Stomach smooth muscle (tissue), 2 donors: Measurements from ENCODE around the gene ZNF219.

ENCODE experiments used
- H3K27ac ChIP-seq: one replicate; pipeline ENCODE4 v1.7.0; 2013; ENCODE audit warnings: mild to moderate bottlenecking, low read length, inconsistent platforms
- H3K27me3 ChIP-seq, 2 donors: one replicate each; pipeline ENCODE4 v1.7.0; 2013; ENCODE audit warnings: low read length in 2 of 2; ENCODE audit not compliant: insufficient read depth in 2 of 2, control insufficient read depth in 1 of 2
- H3K36me3 ChIP-seq, 2 donors: one replicate each; pipeline ENCODE4 v1.7.0; 2013; ENCODE audit warnings: low read length in 2 of 2; ENCODE audit not compliant: control insufficient read depth in 2 of 2, insufficient read depth in 2 of 2
- H3K4me1 ChIP-seq: one replicate; pipeline ENCODE4 v1.7.0; 2013; ENCODE audit warnings: low read length; ENCODE audit not compliant: control insufficient read depth, insufficient read depth
- H3K4me3 ChIP-seq, 2 donors: one replicate each; pipeline ENCODE4 v1.7.0; 2013; ENCODE audit warnings: low read length in 2 of 2
- H3K9ac ChIP-seq, 2 donors: one replicate each; pipeline ENCODE4 v1.7.0; 2013; ENCODE audit warnings: low read length in 2 of 2, mild to moderate bottlenecking in 1 of 2
- H3K9me3 ChIP-seq, 2 donors: one replicate each; pipeline ENCODE4 v1.7.0; 2013; ENCODE audit warnings: low read length in 2 of 2; ENCODE audit not compliant: control insufficient read depth in 2 of 2
- donor health status: healthy.
- donor health status: Pancreatic carcinoma.

The ZNF219 gene

DNA sequence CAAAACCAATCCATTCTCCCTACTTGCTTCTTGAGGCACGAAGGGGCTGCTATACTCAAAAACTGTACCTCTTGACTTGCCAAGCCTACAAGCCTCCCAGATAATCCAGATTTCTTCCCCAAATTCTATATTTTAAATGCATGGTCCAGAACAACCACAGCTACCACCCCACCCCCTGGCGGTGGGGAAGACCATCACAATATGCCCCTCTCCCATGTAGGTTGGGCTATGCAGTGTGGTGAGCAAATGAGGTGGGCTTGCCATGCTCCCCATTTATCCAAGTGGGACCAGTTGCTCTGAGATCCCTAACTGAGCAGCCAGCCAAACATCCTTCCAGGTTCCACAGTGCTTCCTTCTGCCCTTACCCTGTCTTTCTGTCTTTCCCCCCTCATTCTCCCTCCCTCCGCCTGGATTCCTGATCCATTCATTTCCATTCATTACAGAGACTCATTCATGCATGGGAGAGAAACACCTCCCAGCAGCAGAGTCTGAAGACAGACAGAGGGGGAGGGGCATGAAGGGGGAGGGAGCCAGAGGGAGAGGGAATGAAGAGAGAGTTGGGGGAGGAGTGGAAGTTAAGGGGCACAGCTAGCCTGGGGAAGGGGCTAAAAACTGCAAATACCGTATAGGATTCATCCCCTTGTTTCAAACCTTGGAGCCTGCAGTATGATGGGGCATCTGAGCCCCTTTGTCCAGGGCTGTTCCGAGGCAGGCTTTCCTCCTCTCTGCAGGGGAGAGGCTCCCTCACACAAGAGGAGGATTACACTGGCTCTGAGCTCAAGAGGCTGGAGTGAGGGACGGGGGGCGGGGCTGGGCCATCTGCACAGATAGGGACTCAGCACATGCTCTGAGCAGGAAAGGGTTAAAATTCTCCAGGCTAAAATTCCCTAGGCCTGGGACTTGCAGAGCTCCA is 4.4 kb downstream of the ZNF219 start:
- peaks cover 26% of the 10 kb centered on the region for H3K4me1 ChIP-seq
- no peaks in the 10 kb centered on the region for H3K9me3 ChIP-seq
- H3K9ac ChIP-seq: peak overlapping the region in 1 of 2 donors; percentile 42
- peak overlapping the region; percentile 31 for H3K27ac ChIP-seq
- peaks cover 10 to 12% of the 10 kb centered on the region in 2 donors for H3K36me3 ChIP-seq
- H3K4me3 ChIP-seq: no peak overlapping the region
- no peaks in the 10 kb centered on the region for H3K27me3 ChIP-seq

DNA sequence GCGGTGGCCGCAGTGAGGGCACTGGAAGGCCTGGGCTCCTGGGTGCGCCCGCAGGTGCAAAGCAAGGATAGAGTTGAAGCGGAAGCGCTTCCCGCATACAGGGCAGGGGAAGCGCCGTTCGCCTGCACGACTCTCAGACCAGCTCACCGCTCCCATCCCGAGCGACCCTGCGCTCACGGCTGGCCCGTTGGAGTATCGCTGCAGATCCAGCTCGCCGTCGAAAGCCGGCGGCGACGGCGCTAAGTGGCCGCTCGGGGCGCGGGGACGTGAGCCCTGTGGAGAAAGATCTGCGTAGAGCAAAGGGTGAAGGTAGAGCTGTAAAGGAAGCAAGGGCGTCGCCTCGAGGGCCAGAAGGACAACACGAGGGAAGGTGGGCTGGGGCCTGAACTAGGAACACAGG is 5.4 kb downstream of the ZNF219 start:
- H3K9me3 ChIP-seq: no peaks in the 10 kb centered on the region
- H3K27me3 ChIP-seq: no peaks in the 10 kb centered on the region
- no peak overlapping the region for H3K4me3 ChIP-seq
- H3K27ac ChIP-seq: peak overlapping the region; percentile 41
- H3K36me3 ChIP-seq: peaks cover 14 to 16% of the 10 kb centered on the region in 2 donors
- H3K4me1 ChIP-seq: peaks cover 25% of the 10 kb centered on the region
- no peak overlapping the region for H3K9ac ChIP-seq

DNA sequence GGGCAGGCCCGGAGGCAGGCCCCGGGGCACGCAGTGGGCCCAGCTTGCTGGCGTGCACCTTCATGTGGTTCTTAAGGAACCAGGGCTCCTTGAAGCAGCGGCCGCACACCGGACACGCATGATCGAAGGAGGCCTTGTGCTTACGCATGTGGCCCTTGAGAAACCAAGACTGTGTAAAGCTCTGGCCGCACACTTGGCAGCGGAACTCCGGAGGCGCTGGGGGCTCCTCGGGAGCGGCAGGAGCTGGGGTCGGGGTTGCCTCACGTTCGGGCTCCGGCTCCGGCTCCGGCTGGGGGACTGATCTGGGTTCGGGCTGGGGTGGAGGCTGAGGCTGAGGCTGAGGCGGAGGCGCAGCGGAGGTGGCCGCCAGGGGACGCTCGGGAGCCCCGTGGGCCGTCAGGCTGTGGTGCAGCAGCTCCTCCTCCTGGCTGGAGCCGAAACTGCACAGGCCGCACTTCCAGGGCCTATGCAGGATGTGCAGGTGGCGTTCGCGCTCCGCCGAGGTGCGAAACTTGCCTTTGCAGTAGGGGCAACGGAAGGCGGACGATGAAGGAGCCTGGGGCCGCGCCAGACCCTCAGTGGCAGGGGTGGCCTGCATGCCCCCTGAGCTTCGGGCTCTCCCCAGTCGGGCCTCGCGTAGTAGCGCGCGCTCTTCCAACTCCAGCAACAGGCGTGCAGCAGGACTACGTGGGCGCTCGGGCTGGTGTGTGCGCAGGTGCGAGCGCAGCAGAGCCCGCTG is 6.0 kb downstream of the ZNF219 start:
- Histone ChIP-seq H3K4me3 (no peak overlapping the region), H3K36me3 (peaks cover 14 to 16% of the 10 kb centered on the region in 2 donors), H3K4me1 (peaks cover 23% of the 10 kb centered on the region), H3K27ac (peak overlapping the region; percentile 41), H3K9me3 (no peaks in the 10 kb centered on the region), H3K27me3 (no peaks in the 10 kb centered on the region), H3K9ac (no peak overlapping the region)

DNA sequence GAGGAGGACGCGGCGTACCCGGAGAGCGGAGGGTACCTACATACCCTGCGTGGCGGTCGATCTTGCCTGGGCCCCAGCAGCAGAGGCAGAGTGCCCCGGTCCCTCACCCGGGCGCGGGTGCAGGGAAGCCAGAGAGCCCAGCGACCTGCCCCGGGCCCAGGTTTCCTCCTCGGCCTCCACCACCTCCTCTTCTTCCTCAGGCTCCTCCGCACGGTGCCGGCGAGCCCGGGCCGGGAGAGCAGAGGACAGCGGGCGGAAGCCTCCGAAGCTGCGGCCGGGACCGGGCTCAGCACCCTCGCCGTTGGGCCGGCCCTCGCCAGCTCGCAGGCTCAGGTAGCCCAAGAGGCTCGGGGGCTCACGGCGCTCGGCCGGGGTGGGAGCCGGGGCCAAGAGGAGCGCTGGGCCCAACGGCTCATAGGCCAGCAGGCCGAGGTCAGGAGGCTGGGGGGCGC is 6.6 kb downstream of the ZNF219 start:
- H3K4me1 ChIP-seq: peaks cover 18% of the 10 kb centered on the region
- H3K36me3 ChIP-seq: peaks cover 14 to 16% of the 10 kb centered on the region in 2 donors
- H3K4me3 ChIP-seq: no peak overlapping the region
- H3K9ac ChIP-seq: no peak overlapping the region
- H3K27me3 ChIP-seq: no peaks in the 10 kb centered on the region
- peak overlapping the region; percentile 41 for H3K27ac ChIP-seq
- H3K9me3 ChIP-seq: no peaks in the 10 kb centered on the region

DNA sequence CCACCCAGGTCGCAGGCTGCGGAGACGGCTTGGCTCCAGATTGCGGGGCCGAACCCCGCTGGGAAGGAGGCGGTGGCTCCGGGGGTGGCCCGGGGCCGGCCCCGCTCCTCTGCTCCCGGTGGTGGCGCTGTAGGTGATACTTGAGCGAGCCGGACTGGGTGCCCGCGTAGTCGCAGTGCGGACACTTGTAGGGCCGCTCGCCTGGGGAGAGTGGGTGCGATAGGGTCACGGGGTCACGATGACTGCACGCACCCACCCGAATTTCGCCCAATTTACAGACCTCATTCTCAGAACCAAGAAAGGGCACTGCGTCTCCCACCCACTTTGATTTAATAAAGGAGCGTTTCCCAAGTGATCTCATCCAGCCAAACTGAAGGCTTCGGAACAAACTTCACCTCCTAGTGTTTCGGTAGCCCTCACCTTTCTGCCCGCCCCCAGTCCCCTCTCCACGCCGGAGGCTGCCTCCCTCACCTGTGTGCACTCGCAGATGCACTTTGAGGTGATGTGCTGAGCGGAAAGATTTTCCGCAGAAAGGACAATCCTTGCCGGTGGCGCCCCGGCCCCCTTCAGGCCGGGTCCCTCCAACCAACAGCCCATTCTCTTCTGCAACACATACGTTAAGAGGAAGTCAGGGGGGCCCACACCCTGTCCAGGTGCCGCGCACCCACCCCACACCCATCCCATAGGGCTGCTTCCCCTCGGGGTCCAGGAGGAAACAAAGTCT is 7.4 kb downstream of the ZNF219 start:
- Histone ChIP-seq H3K27me3 (no peaks in the 10 kb centered on the region), H3K9ac (no peak overlapping the region), H3K4me1 (peaks cover 13% of the 10 kb centered on the region), H3K9me3 (no peaks in the 10 kb centered on the region), H3K36me3 (peaks cover 14 to 16% of the 10 kb centered on the region in 2 donors), H3K27ac (no peak overlapping the region), H3K4me3 (no peak overlapping the region)

DNA sequence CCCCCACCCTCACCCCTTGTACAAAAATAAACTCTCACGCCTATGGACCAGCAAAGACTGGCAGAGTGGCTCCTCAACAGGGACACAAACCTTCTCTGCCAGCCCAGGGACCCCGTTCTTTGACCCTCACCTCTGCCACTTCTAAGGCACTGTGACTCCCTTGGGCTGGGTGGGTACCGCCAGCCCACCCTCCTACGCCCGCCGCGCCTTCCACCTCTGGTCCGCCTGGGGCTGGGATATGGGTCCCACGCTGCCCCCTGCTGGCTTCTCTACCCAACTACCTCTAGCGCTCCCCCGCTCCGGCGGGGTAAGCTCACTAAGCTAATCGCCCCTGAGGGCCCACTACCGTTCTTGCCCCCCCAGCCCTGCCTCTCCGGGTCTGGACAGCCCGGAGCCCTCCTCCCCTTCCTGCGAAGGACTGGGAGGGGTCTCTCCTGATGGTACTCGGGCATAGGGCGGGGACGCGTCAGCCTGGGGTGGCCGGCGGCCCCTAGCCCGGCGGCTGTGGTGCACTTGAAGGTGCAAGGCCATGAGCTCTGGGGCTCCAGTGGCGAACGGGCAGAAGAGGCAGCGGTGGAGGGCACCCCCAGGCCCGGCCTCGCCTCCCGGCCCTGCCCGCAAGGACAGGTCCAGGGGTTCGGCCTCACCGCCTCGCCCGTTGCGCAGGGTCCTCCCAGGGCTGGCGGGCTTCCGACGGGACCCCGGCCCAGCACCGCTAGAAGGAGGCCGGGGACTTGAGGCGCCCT is 8.1 kb downstream of the ZNF219 start:
- H3K4me3 ChIP-seq: no peak overlapping the region
- H3K36me3 ChIP-seq: peaks cover 14 to 20% of the 10 kb centered on the region in 2 donors
- no peak overlapping the region for H3K27ac ChIP-seq
- H3K4me1 ChIP-seq: peaks cover 13% of the 10 kb centered on the region
- H3K9me3 ChIP-seq: no peaks in the 10 kb centered on the region
- no peak overlapping the region for H3K9ac ChIP-seq
- H3K27me3 ChIP-seq: no peaks in the 10 kb centered on the region

DNA sequence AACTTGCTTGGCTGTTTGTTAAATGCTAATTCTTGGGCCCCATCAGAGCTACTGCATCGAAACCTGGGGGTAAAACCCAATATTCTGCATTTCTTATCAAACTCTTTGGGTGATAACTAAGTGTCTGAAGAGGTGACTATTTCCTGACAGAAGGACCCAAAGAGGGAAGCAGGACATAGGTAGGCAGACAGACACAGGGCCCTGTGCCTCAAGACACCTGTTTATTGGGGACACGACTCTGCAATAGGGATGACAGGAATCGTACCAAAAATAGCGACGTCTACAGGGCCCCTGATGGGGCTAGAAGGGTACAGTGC is 8.6 kb downstream of the ZNF219 start:
- Histone ChIP-seq H3K4me1 (peaks cover 16% of the 10 kb centered on the region), H3K9ac (no peak overlapping the region), H3K9me3 (no peaks in the 10 kb centered on the region), H3K27ac (no peak overlapping the region), H3K36me3 (peaks cover 14 to 20% of the 10 kb centered on the region in 2 donors), H3K27me3 (no peaks in the 10 kb centered on the region), H3K4me3 (no peak overlapping the region)

DNA sequence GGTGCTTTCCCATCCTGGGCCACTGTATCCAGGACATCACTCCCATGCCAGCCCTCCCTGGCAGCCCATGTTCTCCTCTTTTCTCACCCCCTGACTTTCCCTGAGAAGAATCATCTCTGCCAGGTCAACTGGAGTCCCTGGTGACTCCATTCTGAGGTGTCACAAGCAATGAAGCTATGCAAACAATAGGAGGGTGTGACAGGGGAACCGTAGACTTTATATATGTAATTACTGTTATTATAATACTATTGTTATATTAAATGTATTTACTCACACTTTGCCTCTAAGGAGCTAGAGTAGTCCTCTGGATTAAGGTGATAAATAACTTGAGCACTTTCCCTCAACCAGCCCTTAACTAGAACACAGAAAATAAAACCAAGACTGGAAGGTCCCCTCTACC is 9.2 kb downstream of the ZNF219 start:
- H3K4me3 ChIP-seq: no peak overlapping the region
- H3K27ac ChIP-seq: no peak overlapping the region
- no peaks in the 10 kb centered on the region for H3K27me3 ChIP-seq
- no peaks in the 10 kb centered on the region for H3K9me3 ChIP-seq
- peaks cover 16% of the 10 kb centered on the region for H3K4me1 ChIP-seq
- peaks cover 14 to 20% of the 10 kb centered on the region in 2 donors for H3K36me3 ChIP-seq
- H3K9ac ChIP-seq: no peak overlapping the region

DNA sequence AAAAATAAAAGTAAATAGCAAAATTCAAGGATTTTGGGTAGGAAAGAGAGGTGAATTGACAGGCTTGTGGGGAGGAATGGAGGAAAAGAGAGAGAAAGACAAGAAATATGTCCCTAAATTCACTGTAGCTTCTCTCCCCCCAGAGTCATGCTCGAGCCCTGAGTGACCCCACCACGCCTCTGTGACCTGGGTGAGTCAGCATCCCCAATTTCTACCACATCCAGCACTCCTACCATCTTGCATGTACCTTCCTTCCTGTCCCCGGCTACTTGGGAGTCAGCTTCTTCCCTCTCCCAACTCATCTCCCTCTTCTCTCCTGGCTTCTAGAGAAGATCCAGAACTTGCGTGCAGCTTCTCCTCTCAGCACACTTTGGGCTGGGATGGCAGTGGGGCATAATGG is 9.8 kb downstream of the ZNF219 start:
- no peaks in the 10 kb centered on the region for H3K27me3 ChIP-seq
- H3K27ac ChIP-seq: no peak overlapping the region
- peaks cover 14 to 22% of the 10 kb centered on the region in 2 donors for H3K36me3 ChIP-seq
- no peak overlapping the region for H3K4me3 ChIP-seq
- H3K9me3 ChIP-seq: no peaks in the 10 kb centered on the region
- H3K4me1 ChIP-seq: peaks cover 11% of the 10 kb centered on the region
- H3K9ac ChIP-seq: no peak overlapping the region
